Activated CD4-positive, CD25-positive, alpha-beta regulatory T cell treated with anti-CD3 and anti-CD28 coated beads, Interleukin-2, amount 50 U/mL, for 16 hours (primary cell): ENCODE measurements around the gene NPIPB9.
A peak's percentile ranks its signal among the peaks of the same experiment; 100 is the strongest.
"Not testable (repeated sequence)": the region's sequence is repeated elsewhere in the genome, so short reads cannot be mapped to it uniquely, and the experiment has no call there.

ENCODE experiments used
- DNase-seq: peaks from one replicate; pipeline ENCODE4 v3.0.0-alpha.2; 2020; ENCODE audit warnings: low read depth, low spot score

The NPIPB9 gene

GRCh38 chr16:28751487-28751886 is at the start of gene NPIPB9:
TSS of gene NPIPB9 (plus strand) at chr16:28751787.
- not testable (repeated sequence) for DNase-seq

- not testable (repeated sequence) for DNase-seq
Measured at GRCh38 chr16:28704246-28704645, 47.3 kb upstream of the NPIPB9 start.

DNA sequence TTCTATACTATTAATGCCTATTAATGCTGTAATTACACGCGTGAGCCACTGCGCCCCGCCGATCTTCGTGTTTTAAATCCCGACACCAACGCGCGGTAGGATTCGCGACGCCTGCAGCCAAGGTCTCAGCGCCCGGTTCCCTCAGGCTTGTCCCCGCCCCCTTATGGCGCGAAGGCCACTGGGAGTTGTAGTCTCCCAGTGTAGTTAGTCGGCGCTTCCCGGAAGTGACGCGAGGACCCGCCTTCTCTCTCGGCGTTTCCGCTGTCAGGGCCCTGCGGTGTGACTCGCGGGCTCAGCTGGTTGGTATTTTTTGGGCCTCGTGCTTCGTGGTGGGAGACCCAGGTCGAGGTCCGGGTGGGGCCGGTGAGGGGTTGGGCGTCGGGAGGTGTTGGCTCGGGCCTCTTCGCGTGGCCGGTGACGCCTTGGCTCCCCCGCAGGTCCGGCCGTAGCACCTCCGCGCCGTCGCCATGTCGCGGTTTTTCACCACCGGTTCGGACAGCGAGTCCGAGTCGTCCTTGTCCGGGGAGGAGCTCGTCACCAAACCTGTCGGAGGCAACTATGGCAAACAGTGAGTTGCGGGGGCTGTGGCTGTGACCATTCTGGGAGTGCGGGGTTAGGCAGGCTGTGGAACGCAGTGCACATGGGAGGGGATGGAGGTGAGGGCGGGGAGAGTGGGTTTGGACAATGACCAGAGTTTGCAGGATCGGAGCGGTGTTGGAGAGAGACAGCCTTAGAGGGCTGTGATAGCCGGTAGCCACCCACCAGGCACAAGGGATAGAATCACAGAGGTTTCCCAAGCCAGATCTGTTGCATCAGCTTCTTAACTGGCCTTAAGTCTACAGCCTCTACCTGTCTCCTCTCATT is 40.1 kb upstream of the NPIPB9 start, which contains the start of gene EIF3C:
Gene EIF3C, plus strand, starts transcription at position 245 of the 864 bp plus-strand sequence. Its CDS starts 223 bp downstream, at position 468.
- not testable (repeated sequence) for DNase-seq

GRCh38 chr16:28722852-28723650 is 28.5 kb upstream of the NPIPB9 start:
- DNase-seq = not testable (repeated sequence)

DNA sequence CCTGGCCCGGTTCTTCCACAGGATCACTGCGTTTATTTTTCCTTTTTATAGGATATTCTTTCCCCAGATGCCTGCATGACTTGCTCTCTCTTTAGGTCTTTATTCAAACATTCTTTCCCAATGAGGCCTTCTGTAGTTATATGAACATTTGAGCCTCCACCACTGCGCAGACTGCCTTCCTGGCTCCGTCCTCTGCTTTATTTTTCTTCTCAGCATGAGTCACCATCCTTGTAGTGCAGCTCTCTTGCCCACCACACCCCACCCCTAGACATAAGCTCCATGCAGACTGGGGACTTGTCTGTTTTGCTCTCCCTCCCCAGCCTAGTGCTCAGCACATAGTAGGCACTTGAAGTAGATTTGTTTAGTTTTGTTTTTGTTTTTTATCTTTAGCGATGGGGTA is 20.3 kb upstream of the NPIPB9 start:
- DNase-seq = not testable (repeated sequence)

DNA sequence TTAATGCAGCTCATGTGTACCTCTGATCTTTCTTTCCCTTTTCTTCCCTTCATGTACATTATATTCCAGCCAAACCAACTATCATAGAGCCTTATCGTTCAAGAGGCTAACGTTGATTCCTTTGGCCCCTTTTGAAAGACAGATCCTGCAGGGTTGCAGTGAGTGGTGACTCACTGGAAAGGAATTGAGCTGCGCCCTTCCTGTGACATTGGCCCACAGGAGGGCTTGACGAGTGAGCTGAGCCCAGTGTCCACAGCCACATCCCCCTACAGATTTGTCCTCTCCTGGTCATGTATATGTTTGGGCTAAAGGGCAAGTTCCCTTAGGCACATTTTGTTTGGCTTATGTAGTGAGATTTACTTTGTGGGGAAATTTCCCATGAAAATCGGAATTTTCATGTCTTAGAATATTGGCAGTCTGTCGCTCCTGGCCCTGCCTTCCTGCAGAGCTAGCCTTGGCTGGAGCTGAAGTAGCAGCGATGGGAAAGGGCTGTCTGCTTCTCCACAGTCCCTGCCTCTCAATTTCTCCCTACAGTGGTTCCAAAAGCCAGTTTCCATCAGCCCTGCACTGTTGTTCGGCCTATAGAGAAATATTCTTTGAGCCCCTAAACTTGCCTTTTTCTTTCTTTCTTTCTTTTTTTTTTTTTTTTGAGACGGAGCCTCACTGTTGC is 19.0 kb upstream of the NPIPB9 start:
- not testable (repeated sequence) for DNase-seq

GRCh38 chr16:28739787-28740186 is 11.8 kb upstream of the NPIPB9 start:
- DNase-seq = not testable (repeated sequence)

DNA sequence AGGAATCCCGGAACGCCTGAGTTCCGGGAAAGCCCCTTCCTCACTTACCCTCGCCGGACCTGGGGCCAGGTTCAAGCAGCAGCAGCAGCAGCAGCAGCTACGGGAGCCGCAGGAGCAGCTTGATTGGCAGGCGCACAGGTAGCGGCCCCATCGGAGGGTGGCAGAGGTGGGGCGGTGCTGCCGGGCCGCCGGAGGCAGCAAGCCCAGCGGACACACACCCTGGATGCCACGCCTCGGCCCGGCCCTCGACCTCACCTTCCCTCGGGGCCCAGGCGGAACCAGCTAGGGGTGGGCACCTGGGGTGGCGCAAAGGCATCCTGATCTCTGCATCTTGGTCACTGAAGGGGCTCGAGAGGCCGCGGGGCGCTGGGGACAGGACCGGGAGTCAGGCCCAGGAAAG is 11.0 kb upstream of the NPIPB9 start:
- DNase-seq = not testable (repeated sequence)

DNA sequence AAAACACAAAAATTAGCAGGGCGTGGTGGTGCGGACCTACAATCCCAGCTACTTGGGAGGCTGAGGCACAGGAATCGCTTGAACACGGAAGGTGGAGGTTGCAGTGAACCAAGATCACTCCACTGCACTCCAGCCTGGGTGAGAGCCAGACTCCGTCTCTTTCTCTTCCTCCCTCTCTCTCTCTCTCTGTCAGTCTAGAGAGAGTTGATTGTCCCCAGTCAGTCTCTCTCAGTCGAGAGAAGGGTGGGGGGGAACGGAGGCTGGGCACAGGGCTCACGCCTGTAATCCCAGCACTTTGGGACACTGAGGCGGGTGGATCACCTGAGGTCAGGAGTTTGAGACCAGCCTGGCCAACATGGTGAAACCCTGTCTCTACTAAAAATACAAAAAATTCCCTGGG is 10.3 kb upstream of the NPIPB9 start:
- not testable (repeated sequence) for DNase-seq

- not testable (repeated sequence) for DNase-seq
Measured at GRCh38 chr16:28746618-28747350, 4.8 kb upstream of the NPIPB9 start.

- DNase-seq = peak; percentile 3
Measured at GRCh38 chr16:28749997-28750465, 1.6 kb upstream of the NPIPB9 start.

DNA sequence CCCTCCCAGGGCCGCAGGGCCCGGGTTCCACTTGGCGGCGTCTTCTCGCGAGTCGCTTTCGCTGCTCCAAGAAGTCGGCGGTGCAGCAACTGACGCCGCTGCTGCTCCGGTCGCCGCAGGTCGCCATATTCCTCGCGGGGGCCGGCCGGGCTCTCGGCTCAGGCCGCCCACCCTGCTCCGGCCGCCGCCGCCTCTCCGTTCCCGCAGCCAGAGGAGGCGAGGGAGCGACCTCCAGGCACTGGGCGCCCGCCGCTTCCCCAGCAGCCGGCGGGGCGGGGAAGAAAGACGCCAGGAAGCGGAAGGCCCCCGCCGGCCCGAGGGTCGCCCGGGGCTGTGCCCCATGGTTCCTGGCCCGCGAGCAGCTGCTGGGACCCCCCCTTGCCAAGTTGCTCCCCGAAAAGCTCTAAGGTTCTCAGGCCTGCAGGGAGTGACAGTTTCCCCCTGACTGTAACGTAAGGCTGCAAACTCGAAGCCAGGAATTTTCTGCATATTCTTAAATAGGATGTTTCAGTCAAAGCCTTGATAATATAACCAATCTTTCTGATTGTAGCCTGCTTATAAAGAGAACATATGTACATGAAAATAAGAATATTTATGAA is 1.0 kb upstream of the NPIPB9 start:
- DNase-seq = not testable (repeated sequence)

- not testable (repeated sequence) for DNase-seq
Measured at GRCh38 chr16:28781697-28782096, 30.1 kb downstream of the NPIPB9 start.

DNA sequence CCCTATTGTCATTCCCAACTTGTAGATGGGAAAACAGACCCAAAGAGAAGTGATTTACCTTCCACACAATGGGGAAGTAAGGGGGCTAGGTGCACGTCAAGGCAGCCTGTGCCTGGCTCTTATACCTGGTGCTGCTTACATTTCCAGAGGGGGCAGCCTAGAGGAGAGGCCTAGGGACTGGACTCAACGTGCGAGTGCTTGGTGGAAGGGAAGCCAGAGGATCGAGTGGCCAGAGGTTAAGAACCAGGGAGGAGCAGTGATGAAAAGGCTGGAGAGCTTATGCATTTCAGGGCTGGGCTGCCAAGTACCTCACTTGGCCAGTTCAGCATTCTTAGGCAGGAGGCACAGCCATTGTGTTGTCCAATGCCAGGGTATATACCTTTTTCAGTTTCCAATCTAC is 30.8 kb downstream of the NPIPB9 start:
- not testable (repeated sequence) for DNase-seq

GRCh38 chr16:28802235-28803019 is 50.8 kb downstream of the NPIPB9 start:
- DNase-seq = peak; percentile 33

DNA sequence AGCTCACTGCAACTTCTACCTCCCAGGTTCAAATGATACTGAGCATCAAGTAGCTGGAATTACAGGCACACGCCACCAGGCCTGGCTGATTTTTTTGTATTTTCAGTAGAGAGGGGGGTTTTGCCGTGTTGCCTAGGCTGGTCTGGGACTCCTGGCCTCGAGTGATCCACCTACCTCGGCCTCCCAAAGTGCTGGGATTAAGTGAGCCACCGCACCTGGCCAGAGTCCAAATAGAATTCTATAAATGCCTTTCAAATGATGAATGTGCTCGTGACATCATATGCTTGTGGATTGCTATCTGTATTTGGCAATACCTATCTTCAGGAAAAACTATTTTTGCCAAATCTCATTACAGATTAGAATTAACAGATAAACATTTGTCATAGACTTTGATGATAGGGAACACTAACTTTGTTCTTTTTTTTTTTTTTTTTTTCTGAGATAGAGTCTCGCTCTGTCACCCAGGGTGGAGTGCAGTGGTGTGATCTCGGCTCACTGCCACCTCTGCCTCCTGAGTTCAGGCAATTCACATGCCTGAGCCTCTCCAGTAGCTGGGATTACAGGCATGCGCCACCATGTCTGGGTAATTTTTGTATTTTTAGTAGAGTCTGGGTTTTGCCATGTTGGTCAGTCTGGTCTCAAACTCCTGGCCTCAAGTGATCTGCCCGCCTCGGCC is 56.0 kb downstream of the NPIPB9 start:
- DNase-seq = not testable (repeated sequence)

DNA sequence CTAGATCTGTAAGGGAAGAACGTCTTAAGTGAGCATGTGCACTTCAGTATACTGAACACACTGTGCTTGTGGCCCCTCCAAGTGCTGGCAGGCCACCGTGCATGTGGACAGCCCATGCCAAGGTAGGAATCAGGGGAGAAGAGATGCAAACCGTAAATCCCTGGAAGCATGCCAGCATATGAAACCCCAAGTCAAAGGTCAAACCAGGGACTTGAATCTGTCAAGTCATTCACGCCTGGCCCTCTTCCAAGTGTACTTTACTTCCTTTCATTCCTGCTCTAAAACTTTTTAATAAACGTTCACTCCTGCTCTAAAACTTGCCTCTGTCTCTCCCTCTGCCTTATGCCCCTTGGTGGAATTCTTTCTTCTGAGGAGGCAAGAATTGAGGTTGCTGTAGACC is 68.4 kb downstream of the NPIPB9 start:
- no peak for DNase-seq

DNA sequence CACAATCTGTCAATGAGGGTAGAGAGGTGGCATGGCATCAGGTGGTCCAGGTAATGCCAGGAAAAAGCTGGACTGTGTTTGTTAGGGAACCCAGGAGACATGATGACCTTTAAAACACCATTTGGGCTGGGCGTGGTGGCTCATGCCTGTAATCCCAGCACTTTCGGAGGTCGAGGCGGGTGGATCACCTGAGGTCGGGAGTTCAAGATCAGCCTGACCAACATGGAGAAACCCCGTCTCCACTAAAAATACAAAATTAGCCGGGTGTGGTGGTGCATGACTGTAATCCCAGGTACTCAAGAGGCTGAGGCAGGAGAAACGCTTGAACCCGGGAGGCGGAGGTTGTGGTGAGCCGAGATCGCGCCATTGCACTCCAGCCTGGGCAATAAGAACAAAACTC is 69.0 kb downstream of the NPIPB9 start:
- DNase-seq = not testable (repeated sequence)

GRCh38 chr16:28821874-28822519 is 70.4 kb downstream of the NPIPB9 start:
- no peak for DNase-seq
